Breast epithelium (tissue), 4 donors: Measurements from ENCODE around the gene WWOX. TPM values are rescaled to one million over a fixed set of nuclear protein-coding genes. Genes with fewer than 3 reads are reported as not detected.

Experiments used
- DNase-seq, 2 donors: peaks; one replicate each; pipeline ENCODE4 v3.0.0-alpha.2; 2019; ENCODE audit warnings: low spot score in 2 of 2
- H3K27ac ChIP-seq, 2 donors: fragments of 200-600 bp; sonication (generic) in 1 of 2; one replicate each; pipeline ENCODE4 v1.5.1; 2016 to 2019; ENCODE audit warnings: mild to moderate bottlenecking in 1 of 2
- H3K27me3 ChIP-seq, 2 donors: fragments of 200-600 bp; sonication (generic) in 1 of 2; one replicate each; pipeline versions ENCODE4 v1.5.1 to v1.6.0; 2017 to 2019; ENCODE audit warnings: control low read depth in 1 of 2, mild to moderate bottlenecking in 1 of 2
- H3K36me3 ChIP-seq: fragments of 200-600 bp; one replicate; pipeline ENCODE4 v1.5.1; 2019
- H3K4me1 ChIP-seq, 2 donors: fragments of 200-600 bp; sonication (generic); one replicate each; pipeline ENCODE4 v1.5.1; 2016 to 2019; ENCODE audit warnings: control low read depth in 1 of 2
- H3K4me3 ChIP-seq, 3 donors: fragments of 200-600 bp; sonication (generic); 1 replicate in 2 of 3; 2 replicates in 1 of 3; pipeline ENCODE4 v1.5.1; 2016 to 2019; ENCODE audit warnings: mild to moderate bottlenecking in 3 of 3, moderate library complexity in 2 of 3
- H3K9me3 ChIP-seq, 2 donors: fragments of 200-600 bp; sonication (generic) in 1 of 2; one replicate each; pipeline ENCODE4 v1.5.1; 2016 to 2019; ENCODE audit warnings: control low read depth in 1 of 2
- CTCF ChIP-seq, 3 donors: fragments of 450-650 bp; IDR thresholded peaks; one replicate each; pipeline ENCODE4 v1.5.1; 2016 to 2017; ENCODE audit warnings: antibody characterized with exemption in 3 of 3, mild to moderate bottlenecking in 3 of 3, moderate library complexity in 3 of 3
- POLR2A ChIP-seq: fragments of 450-650 bp; IDR thresholded peaks from one replicate; pipeline ENCODE4 v1.6.1; 2016; ENCODE audit warnings: antibody characterized with exemption, mild to moderate bottlenecking, moderate library complexity
- POLR2AphosphoS5 ChIP-seq, 3 donors: sonication (generic); formaldehyde crosslinking; IDR thresholded peaks; one replicate each; pipeline ENCODE4 v1.6.1; 2017; ENCODE audit warnings: antibody characterized with exemption in 3 of 3
- intact Hi-C: fragments of 100-400 bp; cut with DNase I; formaldehyde crosslinking; loops from one replicate; pipeline ENCODE4 v1.15.1; 2023; ENCODE audit warnings: low total_unique reads
- total RNA-seq, 3 donors: library from RNA; depleted of rRNA; stranded (reverse); fragments of >200 nt; gene quantifications; one replicate each; pipeline ENCODE4 v1.1.0, GENCODE V29; 2016

The WWOX gene
- total RNA-seq, 3 donors from 2014 or later: 42.9 to 73.6 (median 43.4) TPM

- Histone ChIP-seq H3K9me3 (no peaks in the 10 kb centered on the region), H3K27me3 (no peaks in the 10 kb centered on the region), H3K4me1 (no peaks in the 10 kb centered on the region), H3K36me3 (no peaks in the 10 kb centered on the region), H3K27ac (no peak overlapping the region), H3K4me3 (no peak overlapping the region)
- no peak for TF ChIP-seq POLR2AphosphoS5 (IDR thresholded peaks at IDR 0.05)
- TF ChIP-seq POLR2A: no peak
- DNase-seq: no peak
- intact Hi-C loops: no loop called here
Observed at GRCh38 chr16:78635807-78636206, 536.4 kb downstream of the WWOX start.

GRCh38 chr16:78638371-78638770, 538.9 kb downstream of the WWOX start:
- no peaks in the 10 kb centered on the region for H3K4me1 ChIP-seq
- no peaks in the 10 kb centered on the region for H3K27me3 ChIP-seq
- no peak for DNase-seq
- no peaks in the 10 kb centered on the region for H3K36me3 ChIP-seq
- no peak overlapping the region for H3K27ac ChIP-seq
- intact Hi-C loops: no loop called here
- no peaks in the 10 kb centered on the region for H3K9me3 ChIP-seq
- TF ChIP-seq CTCF (IDR thresholded peaks at IDR 0.05): no peak
- TF ChIP-seq POLR2AphosphoS5 (IDR thresholded peaks at IDR 0.05): no peak
- TF ChIP-seq POLR2A: no peak
- H3K4me3 ChIP-seq: no peak overlapping the region

- Histone ChIP-seq H3K36me3 (no peaks in the 10 kb centered on the region), H3K4me1 (no peaks in the 10 kb centered on the region), H3K4me3 (no peak overlapping the region), H3K27me3 (no peaks in the 10 kb centered on the region), H3K27ac (no peak overlapping the region), H3K9me3 (no peaks in the 10 kb centered on the region)
- intact Hi-C loops: no loop called here
- TF ChIP-seq POLR2AphosphoS5 (IDR thresholded peaks at IDR 0.05) (no peak), POLR2A (no peak)
- no peak for DNase-seq
Observed at GRCh38 chr16:78639775-78640174, 540.3 kb downstream of the WWOX start.

GRCh38 chr16:78640886-78641285, 541.4 kb downstream of the WWOX start:
- no peaks in the 10 kb centered on the region for H3K27me3 ChIP-seq
- TF ChIP-seq POLR2AphosphoS5 (IDR thresholded peaks at IDR 0.05) (no peak), POLR2A (no peak), CTCF (IDR thresholded peaks at IDR 0.05) (no peak)
- no peaks in the 10 kb centered on the region for H3K36me3 ChIP-seq
- no peak overlapping the region for H3K27ac ChIP-seq
- intact Hi-C loops: no loop called here
- no peaks in the 10 kb centered on the region for H3K9me3 ChIP-seq
- H3K4me3 ChIP-seq: no peak overlapping the region
- DNase-seq: no peak
- H3K4me1 ChIP-seq: no peaks in the 10 kb centered on the region

GRCh38 chr16:78641433-78641832, 542.0 kb downstream of the WWOX start:
- Histone ChIP-seq H3K36me3 (no peaks in the 10 kb centered on the region), H3K4me1 (no peaks in the 10 kb centered on the region), H3K4me3 (no peak overlapping the region), H3K9me3 (no peaks in the 10 kb centered on the region), H3K27ac (no peak overlapping the region), H3K27me3 (no peaks in the 10 kb centered on the region)
- TF ChIP-seq POLR2A (no peak), CTCF (IDR thresholded peaks at IDR 0.05) (no peak), POLR2AphosphoS5 (IDR thresholded peaks at IDR 0.05) (no peak)
- intact Hi-C loops: no loop called here
- no peak for DNase-seq

GRCh38 chr16:78642621-78643285, 543.3 kb downstream of the WWOX start:
- intact Hi-C loops: no loop called here
- H3K27ac ChIP-seq: no peak overlapping the region
- H3K9me3 ChIP-seq: no peaks in the 10 kb centered on the region
- no peak overlapping the region for H3K4me3 ChIP-seq
- TF ChIP-seq CTCF (IDR thresholded peaks at IDR 0.05) (no peak), POLR2A (no peak), POLR2AphosphoS5 (IDR thresholded peaks at IDR 0.05) (no peak)
- no peaks in the 10 kb centered on the region for H3K36me3 ChIP-seq
- no peaks in the 10 kb centered on the region for H3K27me3 ChIP-seq
- DNase-seq: no peak
- no peaks in the 10 kb centered on the region for H3K4me1 ChIP-seq
